Stimulated activated CD8-positive, alpha-beta memory T cell treated with anti-CD3 and anti-CD28 coated beads, Interleukin-2, amount 100 ng/mL, for 48 hours (primary cell): Measurements from ENCODE around the gene POP4.
"Not testable (repeated sequence)": the region's sequence is repeated elsewhere in the genome, so short reads cannot be mapped to it uniquely, and the experiment has no call there.

ENCODE experiments used
- DNase-seq, 2 donors: peaks; one replicate each; pipeline ENCODE4 v3.0.0-alpha.2; 2020; ENCODE audit warnings: low read depth in 2 of 2

The POP4 gene

DNA sequence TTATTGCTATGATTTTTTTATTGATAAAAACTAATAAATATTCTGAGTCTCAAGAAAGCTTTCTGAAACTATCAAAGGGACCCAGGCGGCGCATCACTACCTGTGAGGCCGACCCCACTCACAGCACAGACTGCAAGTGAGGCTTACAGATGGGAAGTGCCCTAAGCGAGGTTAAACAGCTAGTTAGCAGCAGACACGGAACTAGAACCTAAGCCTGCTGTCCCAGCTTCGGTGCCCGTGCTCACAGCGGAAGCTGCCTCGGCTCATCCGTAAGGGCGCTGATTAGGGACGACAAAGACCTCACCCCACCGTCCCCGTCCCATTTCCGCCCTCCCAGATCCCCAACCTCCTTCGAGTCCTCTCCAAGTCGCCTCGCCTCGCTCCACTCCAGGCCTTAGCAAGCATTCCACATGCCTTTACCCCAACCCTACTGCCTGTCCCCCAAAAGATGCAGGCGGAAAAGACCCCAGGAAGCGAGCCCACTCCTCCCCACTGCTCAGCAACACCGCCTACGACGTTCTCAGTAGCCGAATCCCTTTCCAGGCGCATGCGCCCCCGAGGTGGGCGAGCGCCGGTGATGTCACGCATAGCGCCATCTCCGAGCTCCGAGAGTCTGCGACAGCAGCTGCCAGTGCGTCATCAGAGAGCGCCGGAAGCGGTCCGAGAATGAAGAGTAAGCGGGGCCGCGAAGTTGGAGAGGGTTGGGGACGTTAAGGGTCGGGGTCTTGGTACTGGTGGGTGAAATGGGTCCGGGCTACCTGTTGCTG is at the start of gene POP4:
Gene POP4 (plus strand): TSS at position 631 of the 767 bp plus-strand sequence. CDS start 36 bp downstream, at position 667.
- peak; percentile 96 to 99 for DNase-seq

DNA sequence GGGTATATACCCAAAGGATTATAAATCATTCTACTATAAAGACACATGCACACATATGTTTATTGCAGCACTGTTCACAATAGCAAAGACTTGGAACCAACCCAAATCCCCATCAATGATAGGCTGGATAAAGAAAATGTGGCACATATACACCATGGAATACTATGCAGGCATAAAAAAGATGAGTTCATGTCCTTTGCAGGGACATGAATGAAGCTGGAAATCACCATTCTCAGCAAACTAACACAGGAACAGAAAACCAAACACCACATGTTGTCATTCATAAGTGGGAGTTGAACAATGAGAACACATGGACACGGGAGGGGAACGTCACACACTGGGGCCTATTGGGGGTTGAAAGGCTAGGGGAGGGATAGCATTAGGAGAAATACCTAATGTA is 47.0 kb upstream of the POP4 start:
- not testable (repeated sequence) for DNase-seq

GRCh38 chr19:29559743-29560142 is 46.3 kb upstream of the POP4 start:
- DNase-seq = no peak

DNA sequence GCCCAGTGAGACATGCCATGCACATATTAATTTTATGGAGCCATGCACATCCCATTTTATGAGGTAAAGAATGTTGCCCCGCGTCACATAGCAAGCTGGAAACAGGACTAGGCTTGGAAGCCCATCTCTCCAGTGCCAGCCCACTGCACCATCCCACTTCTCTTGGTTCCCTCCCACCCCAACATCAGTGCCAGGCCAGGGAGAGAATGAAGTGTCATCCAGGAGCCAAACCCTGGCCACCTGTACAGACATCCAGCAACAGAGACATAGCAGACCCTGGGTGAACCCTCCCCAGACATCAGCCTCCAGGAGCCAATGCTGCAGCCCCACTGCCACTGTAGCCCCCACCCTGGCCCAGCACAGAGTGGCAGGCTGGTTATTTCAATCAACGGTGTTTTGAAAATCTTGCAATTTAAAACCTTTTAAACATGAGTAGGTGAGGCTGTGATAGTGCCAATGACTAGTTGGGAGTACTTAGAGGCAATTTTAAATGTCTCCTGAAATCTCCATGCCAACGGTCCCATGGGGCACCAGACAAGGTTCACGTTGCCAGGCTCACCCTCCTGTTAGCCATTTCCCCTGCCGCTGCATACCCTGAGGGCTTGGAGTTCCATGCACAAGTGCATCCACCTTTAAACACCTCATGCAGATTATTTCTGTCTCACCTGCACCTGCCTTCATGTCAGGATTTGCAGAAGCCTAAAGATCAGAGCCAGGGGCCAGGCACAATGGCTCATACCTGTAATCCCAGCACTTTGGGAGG is 45.6 kb upstream of the POP4 start:
- DNase-seq = no peak

- no peak for DNase-seq
These were observed 44.5 kb upstream of the POP4 start for GRCh38 chr19:29561601-29562000.

DNA sequence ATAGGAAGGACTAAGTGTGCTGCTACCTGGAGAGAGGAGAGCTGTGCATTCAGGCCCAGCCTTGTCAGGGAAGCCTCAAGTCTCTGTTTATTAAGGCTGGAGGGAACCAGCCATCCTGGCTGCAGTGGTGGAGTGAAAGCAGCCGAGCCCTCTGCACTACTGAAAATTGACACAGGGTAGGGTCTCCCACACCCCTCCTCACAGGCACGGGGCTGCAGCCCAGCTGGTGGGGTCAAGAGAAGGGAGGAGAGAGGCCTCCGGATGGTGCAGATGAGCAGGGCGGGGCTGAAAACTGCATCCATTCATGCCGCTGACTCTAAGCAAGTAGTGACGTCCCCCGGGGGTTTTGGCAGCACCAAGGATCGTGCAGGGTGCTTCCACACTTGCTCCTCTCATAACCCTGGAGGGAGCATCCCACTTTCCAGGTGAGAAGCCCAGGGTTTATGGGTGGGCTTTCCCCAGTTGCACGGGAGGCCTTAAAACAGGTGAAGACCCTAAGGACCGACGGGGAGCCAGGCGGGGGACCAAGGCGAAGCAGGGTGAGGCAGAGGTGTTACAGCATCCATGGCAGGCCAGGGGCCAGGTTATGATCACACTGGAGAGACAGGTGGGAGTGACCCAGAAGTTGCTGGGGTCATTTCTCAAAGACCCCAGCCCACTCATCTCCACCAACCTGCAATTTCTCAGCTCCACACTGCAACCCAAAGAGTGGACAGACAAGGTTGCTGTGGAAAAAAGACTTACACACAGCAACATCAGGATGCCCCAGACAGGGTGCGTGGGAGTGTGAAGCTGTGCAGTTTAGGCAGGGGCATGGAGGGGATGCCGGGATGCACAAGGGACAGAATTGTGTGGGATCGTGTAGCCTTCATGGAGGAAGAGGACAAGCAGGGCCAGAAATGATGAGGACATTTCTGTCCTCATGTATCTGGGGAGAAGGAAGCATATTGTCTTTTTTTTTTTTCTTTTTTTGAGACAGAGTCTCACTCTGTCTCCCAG is 43.5 kb upstream of the POP4 start:
- DNase-seq = no peak

DNA sequence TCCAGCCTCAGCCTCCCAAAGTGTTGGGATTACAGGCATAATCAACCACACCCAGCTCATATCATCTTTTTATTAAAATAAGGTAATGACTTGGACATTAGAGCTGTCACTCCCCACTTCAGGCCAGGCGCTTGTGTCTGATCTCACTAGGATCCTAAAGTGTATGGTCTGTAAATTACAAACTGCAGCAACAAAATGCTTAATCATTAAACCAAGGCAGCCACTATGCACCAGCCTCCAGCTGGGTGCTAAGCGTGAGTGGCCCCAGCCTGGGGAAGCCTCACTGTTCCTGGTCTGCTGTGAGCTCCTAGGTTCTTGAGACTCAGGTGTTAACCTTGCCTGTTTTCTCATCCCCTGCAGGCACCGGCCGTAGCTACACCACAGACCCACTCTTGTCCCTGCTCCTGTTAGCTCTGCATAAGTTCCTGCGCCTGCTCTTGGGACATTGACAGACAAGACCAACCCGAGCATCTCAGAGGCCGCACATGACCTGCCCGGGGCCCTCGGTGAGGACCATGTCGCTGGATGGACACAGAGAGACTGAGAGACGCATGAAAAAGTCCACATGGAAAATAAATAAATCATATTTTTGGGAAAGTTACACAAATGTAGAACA is 42.5 kb upstream of the POP4 start:
- no peak for DNase-seq

- DNase-seq = no peak
These were observed 41.5 kb upstream of the POP4 start for GRCh38 chr19:29564574-29565005.

DNA sequence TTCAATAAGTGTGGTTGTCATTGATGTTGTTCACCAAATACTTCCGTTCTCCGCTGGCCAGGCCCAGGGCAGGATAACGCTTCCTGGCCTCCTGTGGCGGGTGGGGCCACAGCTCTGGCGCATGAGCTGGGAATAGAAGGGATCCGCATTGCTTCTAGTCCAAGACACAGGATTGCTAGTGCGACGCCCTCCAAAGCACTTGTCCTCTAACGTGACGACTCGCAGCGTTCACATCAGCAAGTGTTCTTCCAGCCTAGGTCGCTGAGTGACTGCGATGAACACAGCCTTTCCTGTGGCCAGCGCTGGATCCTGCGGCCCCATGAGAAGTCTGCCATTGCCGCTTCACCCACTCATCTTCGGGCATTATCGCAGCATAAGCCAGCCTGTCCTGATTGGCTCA is 40.9 kb upstream of the POP4 start:
- DNase-seq = no peak

DNA sequence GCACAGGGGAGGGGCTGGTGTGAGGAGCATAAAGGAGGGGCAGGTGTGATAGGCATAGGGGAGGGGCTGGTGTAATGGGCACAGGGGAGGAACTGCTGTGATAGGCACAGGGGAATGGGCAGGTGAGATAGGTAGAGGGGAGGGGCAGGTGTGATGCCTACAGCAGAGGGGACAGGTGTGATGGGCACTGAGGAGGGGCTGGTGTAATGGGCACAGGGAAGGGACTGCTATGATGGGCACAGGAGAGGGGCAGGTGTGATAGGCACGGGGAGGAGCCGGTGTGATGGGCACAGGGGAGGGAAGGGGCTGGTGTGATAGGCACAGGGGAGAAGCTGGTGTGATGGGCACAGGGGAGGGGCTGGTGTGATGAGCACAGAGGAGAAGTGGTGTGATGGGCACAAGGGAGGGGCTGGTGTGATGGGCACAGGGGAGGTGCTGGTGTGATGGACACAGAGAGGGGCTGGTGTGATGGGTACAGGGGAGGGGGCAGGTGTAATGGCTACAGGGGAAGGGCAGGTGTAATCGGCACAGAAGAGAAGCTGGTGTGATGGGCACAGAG is 39.5 kb upstream of the POP4 start:
- DNase-seq = no peak

GRCh38 chr19:29567366-29567915 is 38.6 kb upstream of the POP4 start:
- no peak for DNase-seq

- no peak for DNase-seq
These were observed 37.8 kb upstream of the POP4 start for GRCh38 chr19:29568036-29569025.

GRCh38 chr19:29569038-29569911 is 36.8 kb upstream of the POP4 start:
- DNase-seq = no peak

DNA sequence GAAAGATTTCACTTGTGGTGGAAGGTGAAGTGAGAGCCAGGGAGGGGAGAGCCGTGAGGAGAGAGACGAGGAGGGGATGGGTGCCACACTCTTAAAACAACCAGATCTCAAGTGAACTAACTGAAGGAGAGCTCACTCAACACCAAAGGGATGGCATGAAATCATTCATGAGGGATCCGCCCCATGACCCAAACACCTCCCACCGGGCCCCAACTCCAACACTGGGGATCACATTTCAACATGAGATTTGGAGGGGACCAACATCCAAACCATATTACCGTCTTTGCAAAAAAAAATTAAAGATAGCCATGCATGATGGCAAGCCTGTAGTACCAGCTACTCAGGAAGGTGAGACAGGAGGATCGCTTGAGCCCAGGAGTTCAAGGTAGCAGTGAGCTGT is 34.9 kb upstream of the POP4 start:
- no peak for DNase-seq

GRCh38 chr19:29573486-29573885 is 32.6 kb upstream of the POP4 start:
- DNase-seq = no peak

DNA sequence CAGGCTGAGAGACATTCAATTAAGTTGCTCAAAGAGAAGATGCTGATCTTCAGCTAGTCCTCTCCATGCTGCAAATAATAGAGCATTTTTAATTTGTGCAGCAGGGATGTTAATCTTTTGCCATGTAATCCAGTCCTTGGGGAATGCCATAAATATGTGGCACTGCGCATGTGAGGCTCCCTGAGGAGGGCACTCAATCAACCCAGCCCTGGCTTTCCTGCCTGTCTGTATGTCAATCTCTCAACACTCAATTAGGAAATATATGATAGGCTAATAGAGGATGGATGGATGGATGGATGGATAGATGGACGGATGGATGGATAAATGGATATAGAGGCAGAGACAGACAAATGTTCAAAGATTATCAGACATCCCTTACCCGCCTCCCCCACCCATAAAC is 31.6 kb upstream of the POP4 start:
- no peak for DNase-seq

GRCh38 chr19:29576046-29576606 is 30.0 kb upstream of the POP4 start:
- DNase-seq = no peak
